Inflammatory macrophage treated with lipopolysaccharide for 4 hours (primary cell): ENCODE results near the gene LSMEM2.
"Not testable (repeated sequence)": the region's sequence is repeated elsewhere in the genome, so short reads cannot be mapped to it uniquely, and the experiment has no call there.

ENCODE experiments used
- DNase-seq: peaks from one replicate; pipeline ENCODE4 v3.0.0-alpha.2; 2020

LSMEM2 gene

GRCh38 chr3:50266017-50266416 lies 12.9 kb upstream of the LSMEM2 start:
- no peak for DNase-seq

- no peak for DNase-seq
Observed at GRCh38 chr3:50266836-50267235, 12.1 kb upstream of the LSMEM2 start.

- no peak for DNase-seq
Observed at GRCh38 chr3:50267280-50267913, 11.5 kb upstream of the LSMEM2 start.

- no peak for DNase-seq
Observed at GRCh38 chr3:50268276-50268675, 10.6 kb upstream of the LSMEM2 start.

GRCh38 chr3:50268703-50269451 lies 10.0 kb upstream of the LSMEM2 start, which contains the start of gene SEMA3B:
Gene SEMA3B (plus strand): TSS chr3:50269147. CDS start chr3:50269241, 94 bp downstream.
- DNase-seq: no peak

GRCh38 chr3:50269460-50269859 lies 9.4 kb upstream of the LSMEM2 start:
- no peak for DNase-seq

GRCh38 chr3:50269977-50270413 lies 8.9 kb upstream of the LSMEM2 start:
- DNase-seq: no peak

GRCh38 chr3:50270422-50271224 lies 8.3 kb upstream of the LSMEM2 start:
- no peak for DNase-seq

GRCh38 chr3:50271314-50271936 lies 7.5 kb upstream of the LSMEM2 start:
- no peak for DNase-seq

GRCh38 chr3:50272538-50272910 lies 6.4 kb upstream of the LSMEM2 start:
- DNase-seq: not testable (repeated sequence)

- DNase-seq: peak; percentile 76
Observed at GRCh38 chr3:50272911-50273688, 5.8 kb upstream of the LSMEM2 start.

GRCh38 chr3:50273689-50274065 lies 5.2 kb upstream of the LSMEM2 start:
- DNase-seq: no peak

- DNase-seq: peak; percentile 45
Observed at GRCh38 chr3:50274371-50275104, 4.3 kb upstream of the LSMEM2 start.

GRCh38 chr3:50275141-50275995 lies 3.5 kb upstream of the LSMEM2 start:
- DNase-seq: no peak

GRCh38 chr3:50275996-50276761 lies 2.7 kb upstream of the LSMEM2 start:
- DNase-seq: peak; percentile 16

GRCh38 chr3:50276762-50277101 lies 2.2 kb upstream of the LSMEM2 start:
- no peak for DNase-seq

- DNase-seq: no peak
Observed at GRCh38 chr3:50278123-50278879, 586 bp upstream of the LSMEM2 start.

GRCh38 chr3:50279255-50280016 lies 549 bp downstream of the LSMEM2 start:
- no peak for DNase-seq
